SK-N-SH (cell line): ENCODE results near the gene BEND3. TPM values are rescaled to one million over a fixed set of nuclear protein-coding genes. Genes with fewer than 3 reads are reported as not detected.

Source experiments
- CTCF ChIA-PET: fragments of 300-600, 350-600 bp; formaldehyde crosslinking; extraction: SDS; loops from one replicate; lab custom pipeline; 2021; lab: Yijun Ruan, JAX
- POLR2A ChIA-PET: fragments of 350-600 bp; sonication (Branson Sonifier 250); formaldehyde crosslinking; extraction: SDS; loops from one replicate; lab custom pipeline; 2020; ENCODE audit warnings: antibody characterized with exemption, inconsistent platforms; lab: Yijun Ruan, JAX
- DNase-seq: peaks from one replicate; pipeline ENCODE4 v3.0.0; 2012
- H2AFZ ChIP-seq: fragments of 200-600 bp; sonication (generic); 2 replicates; pipeline ENCODE4 v1.8.1; 2016; ENCODE audit warnings: antibody characterized with exemption, mild to moderate bottlenecking, low read depth
- H3F3A ChIP-seq: fragments of 200-600 bp; sonication (generic); replicated peaks from 2 replicates; pipeline ENCODE3; 2016; ENCODE audit warnings: antibody characterized with exemption, mild to moderate bottlenecking; ENCODE audit not compliant: insufficient read depth
- H3K27ac ChIP-seq, 2 experiments: fragments of 200-500 bp in 1 of 2; fragments of 200-600 bp in 1 of 2; sonication (Bioruptor generic) in 1 of 2; sonication (generic), shearing (Covaris generic) in 1 of 2; 2 replicates each; pipeline versions ENCODE4 v1.5.1 to v1.6.1; 2014 to 2016; ENCODE audit warnings: low read depth in 2 of 2, inconsistent platforms in 1 of 2, low read length in 1 of 2, mild to moderate bottlenecking in 1 of 2, mixed read lengths in 1 of 2
- H3K27me3 ChIP-seq: fragments of 200-600 bp; sonication (generic), shearing (Covaris generic); 2 replicates; pipeline ENCODE4 v1.6.1; 2016; ENCODE audit warnings: mixed run types; ENCODE audit not compliant: insufficient read depth
- H3K36me3 ChIP-seq, 2 experiments: fragments of 200-500 bp in 1 of 2; fragments of 200-600 bp in 1 of 2; sonication (Bioruptor generic) in 1 of 2; sonication (generic) in 1 of 2; replicated peaks in 1 of 2; 2 replicates each; pipeline versions ENCODE3 to v1.5.1; 2014 to 2016; ENCODE audit warnings: low read length in 1 of 2, mild to moderate bottlenecking in 1 of 2; ENCODE audit not compliant: insufficient read depth in 2 of 2, control insufficient read depth in 1 of 2
- H3K4me1 ChIP-seq, 2 experiments: fragments of 200-500 bp in 1 of 2; fragments of 200-600 bp in 1 of 2; sonication (Bioruptor generic) in 1 of 2; sonication (generic), shearing (Covaris generic) in 1 of 2; 2 replicates each; pipeline versions ENCODE4 v1.5.1 to v1.6.1; 2014 to 2016; ENCODE audit warnings: low read depth in 1 of 2, low read length in 1 of 2, mixed run types in 1 of 2; ENCODE audit not compliant: insufficient read depth in 2 of 2, control insufficient read depth in 1 of 2
- H3K4me2 ChIP-seq: fragments of 200-600 bp; sonication (generic), shearing (Covaris generic); 2 replicates; pipeline ENCODE4 v1.6.1; 2017; ENCODE audit warnings: mixed run types
- H3K4me3 ChIP-seq, 2 experiments: fragments of 200-500 bp in 1 of 2; fragments of 200-600 bp in 1 of 2; sonication (Bioruptor generic) in 1 of 2; sonication (generic), shearing (Covaris generic) in 1 of 2; 2 replicates each; pipeline versions ENCODE4 v1.5.1 to v1.8.1; 2014 to 2016; ENCODE audit warnings: low read depth in 2 of 2, inconsistent platforms in 1 of 2, low read length in 1 of 2, mild to moderate bottlenecking in 1 of 2, mixed read lengths in 1 of 2, moderate library complexity in 1 of 2
- H3K79me2 ChIP-seq: fragments of 200-600 bp; sonication (generic); 2 replicates; pipeline ENCODE4 v1.8.1; 2017; ENCODE audit warnings: mild to moderate bottlenecking; ENCODE audit not compliant: insufficient read depth
- H3K9ac ChIP-seq: fragments of 200-600 bp; sonication (generic); 2 replicates; pipeline ENCODE4 v1.6.1; 2017; ENCODE audit warnings: mixed run types
- H3K9me2 ChIP-seq: fragments of 200-600 bp; sonication (generic); 2 replicates; pipeline ENCODE4 v1.6.1; 2017; ENCODE audit warnings: mixed run types
- H3K9me3 ChIP-seq: fragments of 200-600 bp; sonication (generic); 2 replicates; pipeline ENCODE4 v1.6.1; 2017; ENCODE audit warnings: mixed run types, mild to moderate bottlenecking, moderate library complexity
- H4K20me1 ChIP-seq: fragments of 200-600 bp; sonication (generic); 2 replicates; pipeline ENCODE4 v1.6.1; 2017; ENCODE audit warnings: mild to moderate bottlenecking, mixed run types; ENCODE audit not compliant: insufficient read depth
- CHD2 ChIP-seq: fragments of 150-350 bp; IDR thresholded peaks from 2 replicates; pipeline ENCODE4 v1.6.1; 2018; ENCODE audit warnings: low read length; ENCODE audit not compliant: partially characterized antibody
- CTCF ChIP-seq: fragments of 200-600 bp; sonication (generic); IDR thresholded peaks from 2 replicates; pipeline ENCODE4 v1.6.1; 2017; ENCODE audit warnings: antibody characterized with exemption, mild to moderate bottlenecking, moderate library complexity
- EP300 ChIP-seq, 2 experiments: IDR thresholded peaks; 2 replicates each; pipeline versions ENCODE4 v1.4.0 to v1.6.1; 2012; ENCODE audit warnings: borderline replicate concordance in 1 of 2, low read depth in 1 of 2, low read length in 1 of 2
- EZH2phosphoT487 ChIP-seq: fragments of 200-600 bp; sonication (generic); IDR thresholded peaks from 2 replicates; pipeline ENCODE4 v1.6.1; 2017; ENCODE audit warnings: low read depth, mixed run types, mild to moderate bottlenecking, antibody characterized with exemption, moderate library complexity, borderline replicate concordance
- FOXM1 ChIP-seq: IDR thresholded peaks from 2 replicates; pipeline ENCODE4 v1.4.0; 2012; ENCODE audit warnings: low read depth, mild to moderate bottlenecking
- GATA2 ChIP-seq: sonication (generic); formaldehyde crosslinking; IDR thresholded peaks from 2 replicates; pipeline ENCODE4 v1.5.0; 2020; ENCODE audit warnings: mild to moderate bottlenecking, missing genetic modification reagents
- MAX ChIP-seq: IDR thresholded peaks from 2 replicates; pipeline ENCODE4 v1.4.0; 2012; ENCODE audit warnings: low read depth
- MEF2A ChIP-seq: IDR thresholded peaks from 2 replicates; pipeline ENCODE4 v1.4.0; 2012; ENCODE audit warnings: low read depth, borderline replicate concordance
- MXI1 ChIP-seq: IDR thresholded peaks from 2 replicates; pipeline ENCODE4 v1.6.1; 2012; ENCODE audit warnings: mild to moderate bottlenecking, low read depth, low read length, improper control_type of control experiment
- NRF1 ChIP-seq: IDR thresholded peaks from 2 replicates; pipeline ENCODE4 v1.6.1; 2012; ENCODE audit warnings: low read depth, mild to moderate bottlenecking, low read length
- RAD21 ChIP-seq: IDR thresholded peaks from 2 replicates; pipeline ENCODE4 v1.6.1; 2012; ENCODE audit warnings: mild to moderate bottlenecking, low read length
- RCOR1 ChIP-seq: fragments of 150-350 bp; IDR thresholded peaks from 2 replicates; pipeline ENCODE4 v1.6.1; 2017; ENCODE audit warnings: antibody characterized with exemption, low read length
- REST ChIP-seq: IDR thresholded peaks from 2 replicates; pipeline ENCODE4 v1.6.1; 2012; ENCODE audit warnings: mild to moderate bottlenecking, low read depth, low read length, moderate library complexity
- YY1 ChIP-seq: IDR thresholded peaks from 2 replicates; pipeline ENCODE4 v1.4.0; 2012; ENCODE audit warnings: low read depth, mild to moderate bottlenecking
- ZBTB33 ChIP-seq: IDR thresholded peaks from 2 replicates; pipeline ENCODE4 v1.4.0; 2012; ENCODE audit warnings: low read depth, borderline replicate concordance
- WGBS: methylation state at CpG from one replicate; pipeline ENCODE4 v1.1.6; 2017; ENCODE audit warnings: low lambda C conversion rate; 5-methylcytosine and 5-hydroxymethylcytosine counted together
- polyA plus RNA-seq, 3 experiments: library from polyadenylated mRNA; depleted of rRNA; stranded (reverse); fragments of >200 nt; gene quantifications; 2 replicates each; pipeline ENCODE4 v1.2.3, GENCODE V29; 2012

Gene BEND3
- polyA plus RNA-seq, 1 of the 3 experiments (the other 2 are of a cell fraction): 1.0 TPM

GRCh38 chr6:107121964-107122495 lies 6.7 kb upstream of the BEND3 start:
- CTCF ChIA-PET: no interaction called here
- Histone ChIP-seq H4K20me1 (no peaks in the 10 kb centered on the region), H3K27me3 (no peaks in the 10 kb centered on the region), H3K27ac (no peak overlapping the region), H3K9me3 (no peaks in the 10 kb centered on the region), H3K4me3 (no peak overlapping the region), H3K9me2 (no peaks in the 10 kb centered on the region), H3K79me2 (no peaks in the 10 kb centered on the region), H2AFZ (no peak overlapping the region), H3K4me2 (no peak overlapping the region), H3K9ac (no peak overlapping the region), H3K36me3 (no peaks in the 10 kb centered on the region), H3K4me1 (peaks cover 0 to 2% of the 10 kb centered on the region in 2 experiments; a peak in 1 of 4 replicates)
- no peak for DNase-seq
- 80% methylated on average over 2 of the region's 8 CpGs for WGBS
- POLR2A ChIA-PET: no interaction called here
- TF ChIP-seq NRF1: no peak
- TF ChIP-seq YY1: no peak
- TF ChIP-seq MAX: no peak
- no peak for TF ChIP-seq CHD2
- no peak for TF ChIP-seq ZBTB33
- TF ChIP-seq RCOR1: no peak
- TF ChIP-seq FOXM1: no peak
- no peak for TF ChIP-seq RAD21
- TF ChIP-seq REST: no peak
- TF ChIP-seq CTCF: no peak
- TF ChIP-seq EP300 (IDR thresholded peaks at IDR 0.05; ENCODE audit: borderline replicate concordance in 1 of 2, low read depth in 1 of 2, low read length in 1 of 2): no peak
- no peak for TF ChIP-seq EZH2phosphoT487
- TF ChIP-seq MXI1: no peak
- no peak for TF ChIP-seq MEF2A
- no peak for TF ChIP-seq GATA2
- TF ChIP-seq, all 33 proteins: peak for 0
- H3F3A ChIP-seq: no peaks in the 10 kb centered on the region
